IMR-90 (cell line): ENCODE results near the gene ILDR2.

Source experiments
- CTCF ChIP-seq: conservative IDR thresholded peaks from 2 replicates; pipeline ENCODE4 v1.5.1; 2012; ENCODE audit warnings: mild to moderate bottlenecking, low read depth, low read length, improper control_type of control experiment
- MAZ ChIP-seq: IDR thresholded peaks from 2 replicates; pipeline ENCODE4 v1.6.1; 2012; ENCODE audit warnings: low read depth, mild to moderate bottlenecking, low read length, improper control_type of control experiment, moderate library complexity, borderline replicate concordance
- RAD21 ChIP-seq: IDR thresholded peaks from 2 replicates; pipeline ENCODE4 v1.6.1; 2012; ENCODE audit warnings: low read length, improper control_type of control experiment
- USF2 ChIP-seq: fragments of 150-350 bp; IDR thresholded peaks from 2 replicates; pipeline ENCODE4 v1.6.1; 2017; ENCODE audit warnings: mild to moderate bottlenecking, antibody characterized with exemption, low read length, low read depth

GRCh38 chr1:166865926-166866325 is 109.4 kb downstream of the ILDR2 start:
- TF ChIP-seq CTCF (no peak), MAZ (no peak), RAD21 (no peak), USF2 (no peak)
